H9 (cell line): Measurements from ENCODE around the gene GBA2. TPM values are rescaled to one million over a fixed set of nuclear protein-coding genes. Genes with fewer than 3 reads are reported as not detected.
A peak's percentile ranks its signal among the peaks of the same experiment; 100 is the strongest.

Source experiments
- DNase-seq: peaks from one replicate; pipeline ENCODE4 v3.0.0-alpha.2; 2017
- H2AFZ ChIP-seq: one replicate; pipeline ENCODE4 v1.6.1; 2013; ENCODE audit warnings: mild to moderate bottlenecking, low read length, control low read depth, moderate library complexity
- H2AK5ac ChIP-seq: 2 replicates; pipeline ENCODE4 v1.6.1; 2013; ENCODE audit warnings: low read length, control low read depth, mixed read lengths; ENCODE audit not compliant: insufficient read length
- H2BK120ac ChIP-seq: one replicate; pipeline ENCODE4 v1.6.1; 2013; ENCODE audit warnings: low read depth, mild to moderate bottlenecking, low read length, control low read depth, inconsistent platforms; ENCODE audit not compliant: poor library complexity, severe bottlenecking
- H2BK12ac ChIP-seq: 2 replicates; pipeline ENCODE4 v1.6.1; 2013; ENCODE audit warnings: low read length, control low read depth, mixed read lengths, low read depth; ENCODE audit not compliant: insufficient read length
- H2BK15ac ChIP-seq: 2 replicates; pipeline ENCODE4 v1.6.1; 2013; ENCODE audit warnings: low read depth, low read length, control low read depth
- H2BK20ac ChIP-seq: one replicate; pipeline ENCODE4 v1.6.1; 2013; ENCODE audit warnings: low read depth, mild to moderate bottlenecking, low read length, control low read depth, inconsistent platforms; ENCODE audit not compliant: poor library complexity, severe bottlenecking
- H2BK5ac ChIP-seq: 2 replicates; pipeline ENCODE4 v1.6.1; 2013; ENCODE audit warnings: low read length, control low read depth, mixed read lengths; ENCODE audit not compliant: insufficient read length
- H3K14ac ChIP-seq: 2 replicates; pipeline ENCODE4 v1.6.1; 2013; ENCODE audit warnings: low read length, control low read depth; ENCODE audit not compliant: insufficient read depth
- H3K18ac ChIP-seq: 2 replicates; pipeline ENCODE4 v1.6.1; 2013; ENCODE audit warnings: low read depth, mild to moderate bottlenecking, mixed read lengths, low read length, control low read depth; ENCODE audit not compliant: insufficient read length
- H3K23ac ChIP-seq: 2 replicates; pipeline ENCODE4 v1.6.1; 2013; ENCODE audit warnings: low read length, control low read depth, mixed read lengths, low read depth; ENCODE audit not compliant: insufficient read length
- H3K23me2 ChIP-seq: 2 replicates; pipeline ENCODE4 v1.6.1; 2013; ENCODE audit warnings: low read depth, mild to moderate bottlenecking, mixed read lengths, low read length, control low read depth; ENCODE audit not compliant: insufficient read length, poor library complexity, severe bottlenecking
- H3K27ac ChIP-seq: 2 replicates; pipeline ENCODE4 v1.5.1; 2013; ENCODE audit warnings: low read length, control low read depth, mixed read lengths, low read depth; ENCODE audit not compliant: insufficient read length
- H3K27me3 ChIP-seq: 2 replicates; pipeline ENCODE4 v1.6.1; 2013; ENCODE audit warnings: low read length, control low read depth, inconsistent platforms; ENCODE audit not compliant: insufficient read depth
- H3K4ac ChIP-seq: 2 replicates; pipeline ENCODE4 v1.6.1; 2013; ENCODE audit warnings: low read depth, mild to moderate bottlenecking, control low read depth, inconsistent platforms, low read length, moderate library complexity
- H3K4me1 ChIP-seq: 2 replicates; pipeline ENCODE4 v1.6.1; 2013; ENCODE audit warnings: low read length, control low read depth, inconsistent platforms; ENCODE audit not compliant: insufficient read depth
- H3K4me2 ChIP-seq: 2 replicates; pipeline ENCODE4 v1.6.1; 2013; ENCODE audit warnings: low read length, control low read depth, mixed read lengths; ENCODE audit not compliant: insufficient read length, insufficient read depth
- H3K56ac ChIP-seq: 2 replicates; pipeline ENCODE4 v1.6.1; 2013; ENCODE audit warnings: low read depth, mild to moderate bottlenecking, mixed read lengths, low read length, control low read depth; ENCODE audit not compliant: insufficient read length
- H3K79me1 ChIP-seq: 2 replicates; pipeline ENCODE4 v1.6.1; 2013; ENCODE audit warnings: low read depth, mild to moderate bottlenecking, moderate library complexity, low read length, control low read depth, inconsistent platforms; ENCODE audit not compliant: insufficient read depth, poor library complexity, severe bottlenecking
- H3K79me2 ChIP-seq: 2 replicates; pipeline ENCODE4 v1.6.1; 2013; ENCODE audit warnings: low read length, control low read depth, inconsistent platforms; ENCODE audit not compliant: insufficient read depth
- H3K9ac ChIP-seq: 2 replicates; pipeline ENCODE4 v1.6.1; 2013; ENCODE audit warnings: low read length, control low read depth, mixed read lengths; ENCODE audit not compliant: insufficient read length; ENCODE audit errors: extremely low read depth
- H3K9me3 ChIP-seq: one replicate; pipeline ENCODE4 v1.6.1; 2013; ENCODE audit warnings: low read depth, low read length, inconsistent platforms; ENCODE audit not compliant: control insufficient read depth
- H3T11ph ChIP-seq: one replicate; pipeline ENCODE4 v1.6.1; 2013; ENCODE audit warnings: mild to moderate bottlenecking, low read length, control low read depth, inconsistent platforms
- H4K20me1 ChIP-seq: one replicate; pipeline ENCODE4 v1.6.1; 2013; ENCODE audit not compliant: control insufficient read depth, insufficient read length, insufficient read depth
- H4K5ac ChIP-seq: 2 replicates; pipeline ENCODE4 v1.6.1; 2013; ENCODE audit warnings: low read depth, mild to moderate bottlenecking, mixed read lengths, low read length, control low read depth; ENCODE audit not compliant: insufficient read length
- H4K8ac ChIP-seq: replicated peaks from 2 replicates; pipeline ENCODE4 v1.6.1; 2013; ENCODE audit warnings: low read length, control low read depth, mixed read lengths, low read depth; ENCODE audit not compliant: insufficient read length
- H4K91ac ChIP-seq: 2 replicates; pipeline ENCODE4 v1.6.1; 2013; ENCODE audit warnings: low read depth, mild to moderate bottlenecking, moderate library complexity, mixed read lengths, low read length, control low read depth; ENCODE audit not compliant: insufficient read length
- H3K27ac Mint-ChIP-seq, 3 experiments: 2 replicates in 2 of 3; 3 replicates in 1 of 3; pipeline ENCODE4 v1.8.0; 2020 to 2021; ENCODE audit warnings: mixed read lengths in 3 of 3, mild to moderate bottlenecking in 1 of 3, moderate library complexity in 1 of 3
- H3K27me3 Mint-ChIP-seq: 2 replicates; pipeline ENCODE4 v1.8.0; 2021; ENCODE audit warnings: low read depth, mild to moderate bottlenecking, moderate library complexity, mixed read lengths
- H3K36me3 Mint-ChIP-seq, 3 experiments: 2 replicates in 2 of 3; 3 replicates in 1 of 3; pipeline ENCODE4 v1.8.0; 2020 to 2021; ENCODE audit warnings: low read depth in 3 of 3, mixed read lengths in 3 of 3; ENCODE audit not compliant: insufficient read depth in 1 of 3
- H3K4me1 Mint-ChIP-seq, 2 experiments: 2 replicates each; pipeline ENCODE4 v1.8.0; 2020; ENCODE audit warnings: mixed read lengths in 2 of 2
- H3K4me3 Mint-ChIP-seq, 2 experiments: 2 replicates in 1 of 2; 3 replicates in 1 of 2; pipeline ENCODE4 v1.8.0; 2020 to 2021; ENCODE audit warnings: mild to moderate bottlenecking in 2 of 2, mixed read lengths in 2 of 2, moderate library complexity in 1 of 2
- H3K9me3 Mint-ChIP-seq, 2 experiments: 2 replicates in 1 of 2; 3 replicates in 1 of 2; pipeline ENCODE4 v1.8.0; 2020; ENCODE audit warnings: mild to moderate bottlenecking in 2 of 2, mixed read lengths in 2 of 2, moderate library complexity in 1 of 2
- WGBS: extraction: QIAGEN DNeasy Blood & Tissue Kit; methylation state at CpG from one replicate; pipeline ENCODE4 v1.1.7; 2013; ENCODE audit warnings: missing lambda C conversion rate, low lambda C conversion rate, mixed read lengths; ENCODE audit not compliant: insufficient read length; ENCODE audit errors: extremely low coverage; 5-methylcytosine and 5-hydroxymethylcytosine counted together
- total RNA-seq: library from RNA; stranded (reverse); gene quantifications from 2 replicates; pipeline ENCODE4 v1.2.1, GENCODE V29; 2021
- TF ChIP-seq, protein P1 (sequence below): fragments of 200-600 bp; sonication (generic); conservative IDR thresholded peaks from 3 replicates; pipeline ENCODE4 v1.8.0; 2021; ENCODE audit warnings: antibody characterized with exemption, mild to moderate bottlenecking

The GBA2 gene
- total RNA-seq, 1 experiment from 2014 or later: 103 TPM

DNA sequence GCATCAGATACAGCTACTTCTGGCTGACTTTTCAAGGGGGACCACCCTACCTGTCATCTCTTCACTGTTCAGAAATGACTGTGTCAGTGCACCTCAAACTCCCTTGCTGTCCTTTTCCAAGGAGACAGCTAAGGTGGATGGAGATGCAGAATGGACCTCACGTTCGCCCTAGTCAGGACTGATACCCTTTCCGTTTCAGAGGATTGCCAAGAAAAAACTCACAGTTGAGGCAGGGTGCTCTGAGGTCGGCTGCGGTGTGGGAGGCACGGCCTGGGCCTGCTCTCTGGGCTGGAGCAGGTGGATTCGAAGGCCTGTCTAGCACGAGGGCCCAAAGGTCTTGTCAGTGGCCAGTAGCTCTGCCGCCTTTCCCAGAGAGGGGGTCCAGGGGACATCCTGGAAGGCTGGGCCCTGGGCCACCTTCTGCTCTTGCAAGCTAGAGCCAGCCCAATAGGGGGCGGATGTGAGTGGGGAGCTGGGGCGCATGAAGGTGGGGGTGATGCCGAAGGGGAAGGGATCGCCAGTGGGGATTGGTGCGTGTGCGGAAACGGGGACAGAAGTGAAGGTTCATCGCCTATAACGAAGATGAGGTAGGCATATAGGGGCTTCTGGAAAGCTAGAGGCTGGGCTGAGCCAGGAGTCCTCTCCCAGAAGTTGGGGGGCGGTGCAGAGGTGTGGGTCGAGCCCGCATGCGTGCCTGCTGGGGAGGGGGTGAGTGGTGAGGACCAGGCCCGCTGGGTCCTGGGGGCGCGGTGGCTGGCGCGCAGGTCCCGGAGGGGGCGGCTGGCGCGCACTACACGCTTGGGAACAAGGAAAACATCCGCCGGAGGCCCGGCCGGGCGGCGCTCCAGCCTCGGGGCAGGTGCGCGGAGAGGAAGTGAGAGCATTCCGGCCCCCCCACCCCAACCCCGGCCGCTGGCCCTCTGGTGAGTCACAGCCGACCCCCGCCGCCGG lies 7.5 kb upstream of the GBA2 start:
- no peak overlapping the region for H2AFZ ChIP-seq
- TF ChIP-seq, protein P1, sequence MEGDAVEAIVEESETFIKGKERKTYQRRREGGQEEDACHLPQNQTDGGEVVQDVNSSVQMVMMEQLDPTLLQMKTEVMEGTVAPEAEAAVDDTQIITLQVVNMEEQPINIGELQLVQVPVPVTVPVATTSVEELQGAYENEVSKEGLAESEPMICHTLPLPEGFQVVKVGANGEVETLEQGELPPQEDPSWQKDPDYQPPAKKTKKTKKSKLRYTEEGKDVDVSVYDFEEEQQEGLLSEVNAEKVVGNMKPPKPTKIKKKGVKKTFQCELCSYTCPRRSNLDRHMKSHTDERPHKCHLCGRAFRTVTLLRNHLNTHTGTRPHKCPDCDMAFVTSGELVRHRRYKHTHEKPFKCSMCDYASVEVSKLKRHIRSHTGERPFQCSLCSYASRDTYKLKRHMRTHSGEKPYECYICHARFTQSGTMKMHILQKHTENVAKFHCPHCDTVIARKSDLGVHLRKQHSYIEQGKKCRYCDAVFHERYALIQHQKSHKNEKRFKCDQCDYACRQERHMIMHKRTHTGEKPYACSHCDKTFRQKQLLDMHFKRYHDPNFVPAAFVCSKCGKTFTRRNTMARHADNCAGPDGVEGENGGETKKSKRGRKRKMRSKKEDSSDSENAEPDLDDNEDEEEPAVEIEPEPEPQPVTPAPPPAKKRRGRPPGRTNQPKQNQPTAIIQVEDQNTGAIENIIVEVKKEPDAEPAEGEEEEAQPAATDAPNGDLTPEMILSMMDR: peak; percentile 70
- H2BK20ac ChIP-seq: no peak overlapping the region
- no peaks in the 10 kb centered on the region; the same call in 1 of the 2 replicates for H3K79me2 ChIP-seq
- H4K91ac ChIP-seq: no peak overlapping the region
- WGBS: no CpG with 5 or more reads among the region's 48 CpGs
- no peaks in the 10 kb centered on the region for H4K20me1 ChIP-seq
- peak; percentile 77 for DNase-seq
- no peaks in the 10 kb centered on the region for H3K9me3 ChIP-seq
- H3K9me3 Mint-ChIP-seq: no peaks in the 10 kb centered on the region
- H2BK15ac ChIP-seq: no peak overlapping the region
- no peak overlapping the region for H3T11ph ChIP-seq
- H2AK5ac ChIP-seq: no peak overlapping the region
- H3K14ac ChIP-seq: no peak overlapping the region
- peaks cover 3% of the 10 kb centered on the region for H3K23me2 ChIP-seq
- no peak overlapping the region for H3K56ac ChIP-seq
- H3K27ac ChIP-seq: no peak overlapping the region
- no peaks in the 10 kb centered on the region for H3K79me1 ChIP-seq
- no peak overlapping the region for H4K5ac ChIP-seq
- no peak overlapping the region for H2BK12ac ChIP-seq
- peak overlapping the region; percentile 46 for H3K4me2 ChIP-seq
- peak overlapping the region; percentile 58 for H3K18ac ChIP-seq
- H3K4ac ChIP-seq: no peak overlapping the region
- no peaks in the 10 kb centered on the region for H3K27me3 Mint-ChIP-seq
- peak overlapping the region; percentile 82 to 98 (median 97); a peak in 6 of 7 replicates for H3K27ac Mint-ChIP-seq
- H3K4me1 Mint-ChIP-seq: peaks cover 24 to 27% of the 10 kb centered on the region in 2 experiments
- no peak overlapping the region for H4K8ac ChIP-seq
- no peaks in the 10 kb centered on the region for H3K27me3 ChIP-seq
- H2BK5ac ChIP-seq: no peak overlapping the region
- peak overlapping the region; percentile 51 for H3K9ac ChIP-seq
- H3K23ac ChIP-seq: no peak overlapping the region
- no peaks in the 10 kb centered on the region for H3K4me1 ChIP-seq
- H2BK120ac ChIP-seq: no peak overlapping the region
- H3K4me3 Mint-ChIP-seq: peak overlapping the region; percentile 93 to 97
- H3K36me3 Mint-ChIP-seq: peaks cover 19 to 33% (median 30%) of the 10 kb centered on the region in 3 experiments; a peak in 6 of 7 replicates
